GM13976 (cell line): ENCODE measurements around the gene PYROXD2.

Experiments used
- DNase-seq: peaks from one replicate; pipeline ENCODE4 v3.0.0; 2012; ENCODE audit warnings: low spot score
- CTCF ChIP-seq: IDR thresholded peaks from 2 replicates; pipeline ENCODE4 v1.5.1; 2012; ENCODE audit warnings: borderline replicate concordance, mild to moderate bottlenecking; ENCODE audit not compliant: insufficient read depth; ENCODE audit errors: extremely low read depth, missing control alignments, control extremely low read depth
- in situ Hi-C: fragments of 300-500 bp; cut with MboI; formaldehyde crosslinking; loops from one replicate; pipeline ENCODE4 v1.12.0; 2022; ENCODE audit warnings: low sequenced_read_pairs, mixed read lengths, inconsistent platforms; ENCODE audit not compliant: unreplicated experiment

The PYROXD2 gene

GRCh38 chr10:98420786-98421185, 5.8 kb upstream of the PYROXD2 start:
- in situ Hi-C loops: no loop called here
- DNase-seq: no peak
- TF ChIP-seq CTCF: no peak

GRCh38 chr10:98419469-98420261, 4.7 kb upstream of the PYROXD2 start:
- DNase-seq: no peak
- TF ChIP-seq CTCF: no peak
- in situ Hi-C loops: no loop called here

GRCh38 chr10:98418665-98419468, 3.9 kb upstream of the PYROXD2 start:
- in situ Hi-C loops: no loop called here
- DNase-seq: no peak
- no peak for TF ChIP-seq CTCF

- in situ Hi-C loops: no loop called here
- no peak for DNase-seq
- TF ChIP-seq CTCF: no peak
These were observed 3.1 kb upstream of the PYROXD2 start for GRCh38 chr10:98417973-98418664.

GRCh38 chr10:98417481-98417959, 2.5 kb upstream of the PYROXD2 start:
- no peak for DNase-seq
- in situ Hi-C loops: no loop called here
- no peak for TF ChIP-seq CTCF
